T-helper 2 cell (primary cell): ENCODE measurements around the gene PSMA6.
"Not testable (repeated sequence)": the region's sequence is repeated elsewhere in the genome, so short reads cannot be mapped to it uniquely, and the experiment has no call there.

ENCODE experiments used
- DNase-seq, 5 experiments: peaks; one replicate each; pipeline versions ENCODE4 v3.0.0 to v3.0.0-alpha.2; 2012 to 2022

The PSMA6 gene

GRCh38 chr14:35344107-35344807 lies 52.1 kb downstream of the PSMA6 start:
- DNase-seq: no peak

GRCh38 chr14:35346738-35347322 lies 54.6 kb downstream of the PSMA6 start:
- no peak for DNase-seq

- DNase-seq: no peak
These were observed 55.3 kb downstream of the PSMA6 start for GRCh38 chr14:35347323-35348043.

- not testable (repeated sequence) for DNase-seq
These were observed 55.8 kb downstream of the PSMA6 start for GRCh38 chr14:35348044-35348380.

- no peak for DNase-seq
These were observed 57.5 kb downstream of the PSMA6 start for GRCh38 chr14:35349496-35350365.

GRCh38 chr14:35351497-35351896 lies 59.3 kb downstream of the PSMA6 start:
- DNase-seq: no peak

GRCh38 chr14:35351897-35352273 lies 59.7 kb downstream of the PSMA6 start:
- DNase-seq: no peak

GRCh38 chr14:35352274-35353233 lies 60.4 kb downstream of the PSMA6 start:
- no peak for DNase-seq

GRCh38 chr14:35353409-35354172 lies 61.4 kb downstream of the PSMA6 start:
- DNase-seq: no peak

GRCh38 chr14:35355235-35355634 lies 63.1 kb downstream of the PSMA6 start:
- DNase-seq: not testable (repeated sequence)

- peak in 2 of 5 experiments; percentile 38 to 69 for DNase-seq
These were observed 64.0 kb downstream of the PSMA6 start for GRCh38 chr14:35355981-35356841.

- not testable (repeated sequence) for DNase-seq
These were observed 67.5 kb downstream of the PSMA6 start for GRCh38 chr14:35359655-35360054.

GRCh38 chr14:35361141-35361480 lies 68.9 kb downstream of the PSMA6 start:
- DNase-seq: no peak

GRCh38 chr14:35362450-35362849 lies 70.3 kb downstream of the PSMA6 start:
- DNase-seq: no peak

- peak in 1 of 5 experiments; percentile 14 for DNase-seq
These were observed 70.8 kb downstream of the PSMA6 start for GRCh38 chr14:35362911-35363374.

- peak in 2 of 5 experiments; percentile 59 to 69 for DNase-seq
These were observed 73.2 kb downstream of the PSMA6 start for GRCh38 chr14:35365130-35366055.

- no peak for DNase-seq
These were observed 73.9 kb downstream of the PSMA6 start for GRCh38 chr14:35366056-35366451.

GRCh38 chr14:35366521-35366976 lies 74.4 kb downstream of the PSMA6 start:
- DNase-seq: no peak

GRCh38 chr14:35367056-35367372 lies 74.8 kb downstream of the PSMA6 start:
- no peak for DNase-seq
